SH-SY5Y (cell line): ENCODE measurements around the gene B2M.

Source experiments
- GATA2 ChIP-seq: IDR thresholded peaks from 2 replicates; pipeline ENCODE4 v1.6.1; 2011; ENCODE audit warnings: mild to moderate bottlenecking, low read depth, low read length
- GATA3 ChIP-seq: IDR thresholded peaks from 2 replicates; pipeline ENCODE4 v1.6.1; 2011; ENCODE audit warnings: low read depth, mild to moderate bottlenecking, low read length, moderate library complexity

DNA sequence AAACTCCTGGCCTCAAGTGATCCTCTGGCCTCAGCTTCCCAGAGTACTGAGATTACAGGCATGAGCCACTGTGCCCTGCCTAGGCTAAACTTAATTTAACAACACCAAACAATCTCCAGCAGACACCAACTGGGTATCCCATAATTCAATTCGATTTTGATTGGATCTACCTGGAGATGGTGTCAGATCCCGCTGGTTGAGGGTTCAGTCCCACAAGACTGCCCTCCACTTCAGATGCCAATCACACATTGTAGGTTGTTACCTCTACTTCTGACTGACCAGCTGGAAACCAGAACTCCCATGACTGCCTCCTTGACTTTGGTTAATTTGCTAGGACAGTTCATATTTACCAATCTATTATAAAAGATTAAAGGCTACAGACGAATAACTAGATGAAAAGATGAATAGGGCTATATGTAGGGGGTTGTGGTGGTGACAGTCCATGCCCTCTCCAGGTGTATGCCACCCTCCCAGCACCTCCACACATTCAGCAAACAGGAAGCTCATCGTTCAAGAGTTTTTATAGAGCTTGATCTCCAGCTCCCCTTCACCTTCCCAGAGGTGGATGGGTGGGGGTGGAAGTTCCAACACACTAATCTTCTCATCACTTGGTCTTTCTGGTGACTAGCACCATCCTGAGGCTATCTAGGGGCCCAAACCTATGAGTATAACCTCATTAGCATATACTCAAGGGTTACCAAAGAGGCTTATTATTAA lies 9.3 kb downstream of the B2M start:
- TF ChIP-seq GATA2 (no peak), GATA3 (no peak)
